RPMI8226 (cell line): ENCODE results near the gene DUOXA1.
"Not testable (repeated sequence)": the region's sequence is repeated elsewhere in the genome, so short reads cannot be mapped to it uniquely, and the experiment has no call there.

Source experiments
- DNase-seq: peaks from one replicate; pipeline ENCODE4 v3.0.0-alpha.2; 2015

The DUOXA1 gene

DNA sequence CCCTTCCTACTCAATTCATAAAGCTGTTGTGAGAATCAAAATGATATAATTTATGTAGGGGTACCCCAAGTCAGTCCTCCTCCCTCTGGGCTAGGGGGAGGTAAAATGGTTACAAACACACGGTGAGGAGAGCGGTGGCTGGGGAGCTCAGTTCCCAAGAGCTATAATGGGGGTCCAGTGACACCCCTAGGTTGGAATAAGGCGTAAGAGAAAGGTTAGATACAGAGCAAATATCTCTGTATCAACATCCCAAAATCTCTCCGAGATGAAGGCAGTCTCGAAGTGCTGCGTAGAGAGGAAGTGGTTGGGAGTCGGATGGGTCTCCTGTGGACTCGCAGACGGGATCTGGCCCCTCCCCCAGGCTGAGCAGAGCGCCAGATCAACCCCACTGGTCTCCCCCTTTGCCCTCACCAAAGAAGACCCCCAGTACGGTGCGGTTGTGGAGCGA lies 17.5 kb downstream of the DUOXA1 start:
- no peak for DNase-seq

DNA sequence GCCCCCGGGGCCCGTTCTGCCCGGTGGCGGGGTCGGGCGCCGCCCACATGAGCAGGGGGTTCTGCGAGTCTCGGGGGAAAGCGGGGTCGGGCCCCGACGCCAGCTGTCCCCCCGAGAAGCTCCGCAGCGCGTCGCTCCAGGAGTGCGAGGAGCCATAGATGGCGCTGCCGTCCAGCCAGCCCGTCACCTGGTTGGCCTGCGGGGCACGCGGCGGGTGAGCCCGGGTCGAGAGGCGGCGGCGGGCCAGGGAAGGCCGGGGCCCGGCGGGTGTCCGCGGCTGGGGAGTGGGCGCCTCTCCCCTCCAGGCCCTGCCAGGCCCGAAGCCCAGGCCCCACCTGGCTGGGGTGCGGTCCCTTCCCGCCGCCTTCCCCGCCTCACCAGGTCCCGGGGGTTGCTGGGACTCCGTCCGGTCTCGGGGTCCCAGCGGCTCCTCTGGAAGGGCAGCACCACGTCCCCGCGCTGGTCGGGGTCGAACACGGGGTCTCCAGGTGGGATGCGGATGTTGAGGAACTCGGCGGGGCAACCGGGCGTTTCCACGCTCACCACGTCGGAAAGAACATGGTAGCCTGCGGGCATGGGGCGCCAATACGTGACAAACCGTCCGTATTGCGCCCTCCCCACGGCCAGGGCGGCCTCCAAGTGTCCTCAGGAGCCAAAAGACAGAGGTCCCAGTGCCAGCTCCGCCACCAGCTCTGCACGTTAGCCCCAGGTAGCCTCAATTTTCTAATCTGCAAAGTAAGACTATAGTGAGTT lies 18.1 kb downstream of the DUOXA1 start:
- DNase-seq: no peak

DNA sequence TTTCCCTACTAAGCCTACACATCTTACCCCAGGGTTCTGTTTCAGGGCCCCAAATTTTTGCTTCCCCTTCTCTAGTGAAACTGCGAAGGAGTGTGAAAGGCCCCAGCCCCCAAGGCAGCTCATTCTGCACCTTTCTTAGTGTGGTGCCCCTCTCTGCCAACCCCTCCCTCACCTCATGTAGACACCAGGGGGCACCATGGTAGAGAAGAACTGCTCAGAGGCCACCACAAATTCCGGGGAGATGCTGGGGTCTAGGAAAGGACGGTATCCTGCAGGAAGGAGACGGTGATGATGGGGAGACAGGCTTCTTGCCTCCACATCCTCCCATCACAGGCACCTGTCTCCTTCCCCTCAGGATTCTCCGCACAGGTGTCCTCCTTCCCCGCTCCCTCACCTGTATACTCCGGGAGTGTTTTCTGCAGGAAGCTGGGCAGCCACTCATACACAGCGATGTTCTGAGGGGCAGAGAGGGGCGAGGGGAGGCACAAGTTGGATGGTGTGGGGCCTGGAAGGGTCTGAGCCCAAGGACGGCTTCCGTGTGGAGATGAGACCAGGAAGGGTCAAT lies 19.3 kb downstream of the DUOXA1 start:
- no peak for DNase-seq

DNA sequence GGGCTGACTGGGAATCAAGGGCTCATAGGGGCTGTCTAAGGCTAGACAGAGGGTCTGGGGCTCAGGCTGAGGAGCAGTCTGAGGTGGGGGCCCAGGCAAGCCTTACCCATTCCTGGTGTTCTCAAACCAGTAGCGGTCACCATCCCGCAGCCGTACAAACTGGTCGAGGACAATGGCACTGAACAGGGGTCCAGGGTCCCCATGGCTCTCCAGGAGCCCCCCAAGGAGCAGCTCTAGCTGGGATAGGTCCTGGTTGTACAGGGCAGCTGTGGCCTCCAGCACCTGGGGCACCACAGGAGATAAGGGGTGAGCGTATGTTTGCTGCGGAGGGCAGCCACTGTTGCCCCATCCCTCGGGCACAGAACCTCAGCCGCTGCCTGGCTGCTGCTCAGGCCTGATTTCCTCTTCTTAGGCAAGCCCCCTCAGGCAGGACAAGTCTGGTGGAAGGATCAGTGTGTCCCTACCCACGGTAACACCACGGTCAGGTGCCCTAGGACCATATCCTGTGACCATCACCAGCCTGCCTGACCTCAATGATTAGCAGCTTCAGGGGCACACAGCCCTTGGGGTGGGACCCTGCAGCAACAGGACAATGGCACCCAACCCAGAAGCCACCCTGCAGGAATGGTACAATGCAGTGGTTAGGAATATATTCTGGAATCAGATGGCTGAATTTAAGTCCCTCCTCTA lies 21.6 kb downstream of the DUOXA1 start:
- DNase-seq: no peak

DNA sequence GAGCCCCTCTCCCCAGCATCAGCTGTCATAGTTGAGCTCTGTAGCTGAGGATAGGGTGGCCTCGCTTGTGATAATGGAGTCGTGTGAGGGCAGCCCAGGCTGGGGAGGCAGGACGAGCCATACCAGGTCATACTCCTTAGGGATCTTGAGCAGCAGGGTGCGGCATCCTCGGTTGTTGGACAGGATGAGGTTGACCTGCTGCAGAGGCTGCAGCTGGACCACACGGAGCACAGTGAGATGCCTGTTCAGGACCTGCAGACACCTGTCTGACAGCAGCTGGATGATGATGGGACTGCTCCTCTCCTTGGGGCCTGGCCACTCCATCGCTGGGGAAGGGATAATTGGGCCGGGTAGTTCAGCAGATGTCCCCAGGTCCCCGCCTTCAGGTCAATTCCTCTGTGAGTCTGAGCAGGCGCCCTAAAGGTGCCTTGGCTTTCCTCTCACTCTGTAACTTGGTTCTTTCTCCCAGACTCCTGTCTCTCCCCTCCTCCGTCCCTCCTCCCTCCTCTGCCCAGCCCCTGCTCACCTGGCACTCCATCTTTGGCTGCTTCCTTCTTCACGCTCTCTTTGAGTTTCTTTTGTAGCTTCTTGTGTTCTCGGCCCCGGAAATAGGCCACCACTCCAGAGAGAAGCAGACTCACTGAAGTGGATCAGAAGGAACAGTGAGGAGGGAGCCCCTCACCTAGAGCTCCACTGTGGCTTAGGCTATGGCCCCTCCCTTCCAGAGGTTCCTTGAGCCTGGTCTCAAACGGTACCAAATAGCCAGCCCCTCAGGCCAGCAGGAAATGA lies 23.5 kb downstream of the DUOXA1 start:
- DNase-seq: no peak

DNA sequence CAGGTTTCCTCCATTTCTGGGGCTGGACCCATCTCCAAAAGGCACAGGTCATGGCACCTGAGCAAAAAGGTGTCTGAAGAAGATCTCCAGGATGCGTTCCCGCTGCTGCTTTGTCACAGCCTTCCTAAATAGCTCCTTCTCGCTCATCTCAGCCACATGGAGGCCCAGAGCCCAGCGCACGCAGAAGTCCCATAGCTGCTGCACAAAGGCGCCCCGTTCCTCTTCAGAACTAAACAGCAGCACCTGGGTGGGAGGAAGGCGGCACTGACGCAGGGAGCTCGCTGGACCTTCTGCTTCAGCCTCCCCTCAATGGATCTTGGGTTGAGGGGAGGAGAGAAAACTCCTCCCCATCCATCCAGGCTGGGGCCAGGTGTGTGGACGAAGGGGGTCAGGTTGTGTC lies 24.1 kb downstream of the DUOXA1 start:
- DNase-seq: no peak

DNA sequence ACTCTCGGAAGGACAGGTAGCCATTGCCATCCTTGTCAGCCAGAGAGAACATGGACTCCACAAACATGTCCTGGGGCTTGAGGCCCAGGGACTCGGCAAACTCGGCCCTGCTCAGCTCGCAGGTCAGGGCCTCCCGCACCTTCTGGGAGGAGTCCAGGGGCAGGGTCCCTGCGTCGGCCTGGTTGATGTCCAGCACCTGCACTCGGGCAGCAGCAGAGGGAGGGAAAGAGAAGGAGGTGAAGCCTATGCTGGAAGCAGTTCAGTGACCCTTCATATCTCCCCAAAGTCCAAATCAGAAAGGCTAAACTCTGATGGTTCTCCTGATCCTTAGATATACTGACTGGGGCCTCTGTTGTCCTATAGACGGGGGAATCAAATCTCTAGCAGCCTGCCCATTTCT lies 25.5 kb downstream of the DUOXA1 start:
- not testable (repeated sequence) for DNase-seq

DNA sequence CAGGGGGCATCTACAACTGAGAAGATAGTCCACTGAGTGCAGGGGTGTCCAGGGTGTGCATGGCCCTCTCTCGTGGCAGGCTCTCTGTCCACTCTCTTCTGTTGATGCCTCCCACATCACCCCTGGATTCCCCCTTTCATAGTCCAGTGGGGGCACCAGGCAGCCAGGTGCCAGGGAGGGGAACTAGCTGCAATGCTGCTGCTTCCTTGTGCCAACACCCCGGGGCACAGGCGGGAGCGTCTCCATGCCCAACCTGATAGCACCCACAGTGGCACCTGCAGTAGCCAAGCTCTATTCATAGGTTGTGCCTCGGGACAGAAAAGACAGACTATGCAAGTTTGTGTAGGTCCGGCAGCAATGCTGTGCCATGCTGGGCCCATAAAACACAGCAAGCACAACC lies 27.5 kb downstream of the DUOXA1 start:
- no peak for DNase-seq

DNA sequence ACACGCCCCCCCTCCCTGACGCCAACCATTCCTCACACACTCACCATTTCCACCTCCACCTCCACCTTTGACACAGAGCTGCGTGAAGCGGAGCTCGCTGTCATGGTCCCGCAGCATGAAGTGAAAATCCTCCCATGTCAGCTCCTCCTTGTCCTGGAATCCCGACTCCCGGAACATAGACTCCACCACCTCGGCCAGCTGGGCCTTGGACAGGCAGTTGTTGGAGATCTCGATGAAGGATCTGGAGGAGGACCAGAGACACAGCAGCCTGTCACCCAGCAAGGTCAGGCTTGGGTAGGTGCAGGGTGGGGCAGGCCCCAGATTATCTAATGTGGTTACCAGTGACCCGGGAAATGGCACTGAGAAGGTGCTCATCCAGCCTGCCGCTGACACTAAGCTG lies 27.9 kb downstream of the DUOXA1 start:
- DNase-seq: no peak

DNA sequence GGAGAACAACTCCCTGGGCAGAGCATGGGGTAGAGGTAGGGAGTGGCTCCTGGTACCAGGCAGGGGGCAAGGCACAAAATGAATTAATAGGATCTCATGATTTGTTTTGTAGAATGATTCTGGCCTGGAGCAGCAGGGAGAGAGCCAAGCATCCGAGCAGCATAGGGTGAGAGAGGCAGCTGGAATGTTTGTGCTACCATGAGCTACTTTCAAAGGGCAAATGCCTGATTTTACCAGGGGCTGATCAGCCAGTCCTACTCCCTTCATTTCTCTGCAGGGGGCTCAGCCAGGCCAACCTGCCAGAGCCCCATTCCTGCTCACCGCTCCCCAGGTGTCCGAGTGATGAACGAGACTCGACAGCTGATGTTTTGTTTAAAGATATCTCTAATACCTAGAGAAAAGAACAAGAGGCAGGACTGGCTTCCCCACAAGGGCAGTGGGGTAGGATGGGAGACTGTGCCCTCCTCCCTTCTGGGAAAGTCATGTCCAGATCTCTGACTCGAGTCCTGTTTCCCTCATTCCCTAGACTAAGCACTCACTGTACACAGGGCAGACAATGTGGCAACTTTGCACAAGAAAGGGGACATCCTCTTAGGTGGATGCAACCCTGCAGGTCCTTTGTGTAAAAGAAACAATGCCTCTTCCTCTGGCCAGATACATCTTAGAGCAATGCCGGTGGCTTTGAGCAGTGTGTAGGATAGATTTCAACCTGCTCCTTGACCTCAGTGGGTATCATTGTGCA lies 28.6 kb downstream of the DUOXA1 start:
- no peak for DNase-seq

DNA sequence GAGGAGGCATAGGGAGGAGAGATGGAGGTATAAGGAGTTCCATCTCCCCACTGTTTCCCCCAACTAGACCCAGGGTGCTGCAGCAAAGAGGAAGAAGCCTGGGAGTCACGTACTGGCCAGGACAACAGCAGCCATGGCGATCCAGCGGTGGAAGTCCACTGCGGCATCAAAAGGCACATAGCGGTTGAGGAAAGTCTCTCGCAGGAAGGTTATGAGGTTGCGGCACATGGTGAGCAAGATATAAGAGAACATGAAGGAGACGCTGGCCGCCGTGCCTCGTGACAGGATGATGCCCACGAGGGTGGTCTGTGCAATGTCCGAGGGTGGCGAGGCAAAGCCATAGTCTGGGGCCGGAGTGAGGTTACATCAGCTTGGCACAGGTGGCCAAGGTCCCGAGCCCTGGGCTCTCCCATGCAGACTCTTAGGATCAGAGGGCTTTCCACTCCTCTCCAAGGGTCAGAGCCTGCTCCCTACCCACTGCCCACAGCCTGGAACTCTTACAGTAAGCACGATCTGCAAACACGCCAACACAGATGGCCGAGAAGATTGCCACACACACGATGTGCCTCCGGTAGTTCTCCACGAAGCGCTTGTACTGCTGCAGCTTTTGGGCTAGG lies 30.0 kb downstream of the DUOXA1 start:
- no peak for DNase-seq

DNA sequence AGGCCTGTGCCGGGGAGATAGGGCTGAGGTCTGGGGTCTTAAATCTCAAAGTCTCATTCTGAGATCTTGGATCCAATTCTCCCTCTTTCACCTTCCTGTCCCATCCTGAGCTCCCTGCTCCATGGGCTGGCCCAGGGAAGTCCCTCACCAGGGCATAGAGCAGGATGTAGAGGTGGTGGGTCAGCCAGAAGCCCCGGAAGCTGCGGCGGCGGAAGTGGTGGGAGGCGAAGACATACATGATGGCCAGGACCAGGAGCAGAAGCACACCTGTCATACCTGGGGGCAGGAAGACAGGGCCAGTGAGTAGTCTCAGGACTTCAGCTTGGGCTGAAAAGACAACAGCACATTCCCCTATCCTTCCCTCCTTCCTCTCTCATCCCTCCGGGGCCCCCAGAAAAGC lies 32.2 kb downstream of the DUOXA1 start:
- no peak for DNase-seq

DNA sequence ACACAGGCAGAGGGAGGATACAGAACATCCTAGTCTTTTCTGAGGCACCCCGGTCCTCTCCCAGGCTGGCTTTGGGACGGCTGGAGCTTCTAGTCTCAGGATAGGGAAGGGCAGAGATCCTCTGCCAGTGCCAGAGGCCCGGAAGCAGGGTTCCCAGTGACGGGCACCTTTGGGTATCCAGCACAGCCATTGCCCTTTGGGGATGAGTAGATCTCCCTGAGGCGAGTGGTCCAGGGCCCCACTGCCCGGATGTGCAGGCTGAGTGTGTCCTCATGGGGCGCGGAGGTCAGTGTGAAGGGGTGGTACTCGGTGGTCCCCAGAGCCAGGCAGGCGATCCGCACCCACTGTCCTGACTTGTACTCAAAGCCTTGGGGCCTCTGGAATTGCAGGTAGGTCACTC lies 34.0 kb downstream of the DUOXA1 start:
- no peak for DNase-seq

DNA sequence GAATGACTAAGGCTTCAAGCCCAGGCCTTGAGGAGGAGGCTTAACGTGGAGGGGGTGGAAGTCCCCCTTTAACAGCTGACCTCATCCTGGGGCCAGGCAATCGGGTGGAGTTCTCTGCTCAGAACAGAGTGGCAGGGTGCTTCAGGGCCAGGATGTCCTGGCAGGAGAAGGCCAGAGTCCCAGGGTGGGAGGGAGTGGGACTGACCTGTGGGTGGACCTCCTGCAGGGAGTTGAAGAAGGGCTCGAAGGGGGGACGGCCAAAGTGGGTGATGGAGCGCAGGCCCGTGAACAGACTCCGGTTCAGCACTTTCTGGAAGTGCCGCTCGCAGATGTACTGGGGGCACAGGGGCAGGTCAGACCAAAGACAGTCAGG lies 35.3 kb downstream of the DUOXA1 start:
- no peak for DNase-seq

DNA sequence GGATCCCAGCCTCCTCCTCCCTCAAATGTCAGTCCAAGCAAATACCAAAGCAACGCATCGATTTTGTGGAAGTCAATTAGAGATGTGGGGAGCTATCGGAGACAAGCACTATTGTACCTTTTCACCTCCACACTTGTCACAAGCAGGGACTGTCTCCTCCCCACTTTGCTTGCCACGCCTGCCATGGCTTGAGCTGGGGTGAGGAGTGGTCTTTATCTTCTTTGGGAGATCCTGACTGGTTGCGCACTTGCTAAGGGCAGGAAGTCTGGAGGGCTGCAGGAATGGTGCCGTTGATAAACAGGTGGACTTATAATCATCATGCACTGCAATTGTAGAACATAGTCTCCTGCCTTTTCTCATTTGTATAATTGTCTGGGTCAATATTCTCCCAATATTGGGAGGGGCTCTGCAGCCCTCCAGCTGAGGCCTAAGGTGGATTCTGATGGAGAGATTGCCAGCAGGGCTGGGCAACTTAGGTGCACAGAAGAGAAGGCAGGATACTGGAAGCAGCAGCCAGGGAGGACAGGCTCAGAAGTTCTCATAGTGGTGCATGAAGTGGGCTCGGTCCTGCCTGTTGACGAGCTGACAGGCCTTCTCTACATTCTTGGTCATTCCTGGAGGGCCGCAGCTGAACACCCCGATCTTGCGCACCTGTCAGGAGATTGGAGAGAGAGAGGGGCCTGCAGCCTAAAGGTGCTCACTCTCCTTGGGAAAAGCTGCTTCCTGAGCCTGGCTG lies 35.9 kb downstream of the DUOXA1 start:
- DNase-seq: no peak

DNA sequence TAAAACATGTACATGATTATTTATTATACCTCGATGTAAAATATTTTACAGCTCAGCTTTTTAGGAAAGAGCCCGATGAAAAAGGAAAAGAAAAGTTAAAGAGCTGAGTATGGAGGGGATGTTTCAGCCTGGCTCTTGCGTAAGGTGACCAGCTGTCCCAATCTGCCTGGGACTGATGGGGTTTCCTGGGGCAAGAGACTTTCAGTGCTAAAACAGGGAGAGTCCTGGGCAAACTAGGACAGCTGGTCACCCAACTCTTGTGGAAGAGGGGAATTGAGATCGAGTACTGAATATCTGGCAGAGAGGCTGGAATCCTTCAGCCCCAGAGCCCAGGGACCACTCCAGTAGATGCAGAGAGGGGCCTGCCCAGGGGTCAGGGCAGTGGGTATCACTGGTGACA lies 36.7 kb downstream of the DUOXA1 start:
- no peak for DNase-seq

DNA sequence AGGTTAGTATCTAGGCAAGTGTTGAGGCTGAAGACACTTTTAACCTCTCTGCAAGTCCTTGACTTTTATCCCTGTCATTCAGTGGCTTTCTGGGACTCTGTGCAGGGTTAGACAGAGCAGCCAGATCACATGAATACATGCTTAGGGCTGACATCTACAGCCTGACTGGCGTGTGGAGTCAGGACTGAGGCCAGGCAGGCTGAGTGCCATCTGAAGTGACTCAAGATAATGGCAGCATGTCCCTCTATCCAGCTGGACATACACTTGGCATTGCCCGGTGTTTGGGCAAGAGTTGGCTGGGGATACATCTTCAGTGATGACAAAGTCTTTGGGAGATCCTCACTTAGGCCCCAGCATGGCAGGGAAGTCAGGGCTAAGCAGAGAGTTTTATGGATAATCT lies 38.1 kb downstream of the DUOXA1 start:
- no peak for DNase-seq

DNA sequence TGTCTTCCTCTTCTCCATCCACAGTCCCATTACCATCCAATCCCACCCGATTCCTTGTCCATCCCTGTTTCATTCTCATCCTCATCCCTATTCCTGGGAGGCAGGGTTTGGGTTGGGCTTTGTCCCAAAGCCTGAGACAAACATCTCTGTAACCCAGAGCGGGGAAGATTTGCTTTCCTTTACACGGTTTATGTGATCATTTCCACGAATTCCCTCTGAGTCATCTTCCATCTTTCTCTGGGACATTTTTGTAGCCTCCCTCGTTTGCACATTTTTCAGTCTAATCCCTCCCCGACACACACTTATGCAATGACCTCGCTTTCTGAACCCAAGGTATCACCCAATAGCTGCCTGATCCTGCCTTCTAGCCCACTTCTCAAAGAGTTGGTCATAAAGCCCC lies 38.5 kb downstream of the DUOXA1 start:
- DNase-seq: no peak

DNA sequence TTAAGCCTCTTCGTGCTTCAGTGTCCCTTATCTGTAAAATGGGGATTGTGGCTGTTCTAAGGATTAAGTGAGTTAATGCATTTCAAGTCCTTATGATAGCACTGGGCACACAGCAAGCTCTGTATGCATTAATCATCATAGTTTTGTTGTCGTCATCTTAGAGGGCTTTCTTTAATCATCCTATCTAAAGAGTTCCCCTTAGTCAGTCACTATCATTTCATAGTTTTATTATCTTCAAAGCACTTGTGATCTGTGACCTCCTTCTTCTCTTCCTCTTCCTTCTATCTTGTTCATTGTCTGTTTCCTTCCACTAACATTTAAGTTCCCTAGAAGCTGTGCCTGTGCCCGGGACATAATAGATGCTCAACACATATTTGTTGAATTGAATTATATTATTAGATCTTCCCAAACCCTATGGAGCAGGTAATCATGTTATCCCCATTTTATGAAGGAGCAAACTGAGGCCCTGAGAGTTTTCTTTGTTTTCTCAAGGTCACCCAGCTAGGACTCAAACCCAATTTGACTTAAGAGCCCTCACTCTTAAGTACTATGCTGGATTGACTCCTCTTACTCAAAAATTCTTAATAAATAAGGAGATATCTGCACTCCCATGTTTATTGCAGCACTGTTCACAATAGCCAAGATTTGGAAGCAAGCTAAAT lies 39.8 kb downstream of the DUOXA1 start:
- no peak for DNase-seq

DNA sequence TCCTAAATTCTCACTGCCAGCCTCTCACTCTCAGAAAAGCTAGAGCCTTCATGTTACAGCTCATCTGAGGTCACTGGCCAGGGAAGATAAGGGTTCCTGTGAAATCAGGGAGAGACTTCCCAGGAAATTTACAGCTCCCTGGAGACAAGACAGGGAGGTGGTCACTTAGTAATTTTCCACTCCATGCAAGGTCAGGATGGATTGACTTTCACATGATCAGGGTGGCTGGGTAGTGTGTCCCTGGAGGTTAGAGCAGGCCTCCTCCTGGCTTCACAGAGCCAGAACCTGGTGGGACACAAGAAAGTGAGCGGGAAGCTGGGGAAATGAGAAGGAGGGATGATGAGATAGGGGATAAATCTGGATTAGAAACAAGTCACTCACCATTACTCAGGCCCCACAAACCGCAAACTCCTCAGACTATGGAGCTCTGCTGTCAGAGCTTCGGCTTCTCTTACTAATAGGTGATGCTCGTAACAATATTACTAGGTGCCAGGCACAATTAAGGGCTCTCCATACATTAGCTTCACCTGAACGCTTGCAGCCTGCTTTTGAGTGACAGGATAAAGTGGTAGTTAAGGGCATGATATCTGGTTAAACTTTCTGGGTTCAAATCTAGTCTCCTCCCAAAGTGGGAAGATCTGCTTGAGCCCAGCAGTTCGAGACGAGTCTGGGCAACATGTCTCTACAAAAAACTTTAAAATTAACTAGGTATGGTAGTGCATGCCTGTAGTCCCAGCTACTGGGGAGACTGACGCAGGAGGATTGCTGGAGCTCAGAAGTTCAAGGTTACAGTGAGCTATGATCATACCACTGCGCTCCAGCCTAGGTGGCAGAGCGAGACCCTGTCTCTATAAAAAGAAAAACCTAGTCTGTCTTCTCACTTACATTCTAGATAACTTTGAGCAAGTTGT lies 40.6 kb downstream of the DUOXA1 start:
- DNase-seq: no peak
